K562 (cell line): ENCODE measurements around the gene ARHGEF1. TPM values are rescaled to one million over a fixed set of nuclear protein-coding genes. Genes with fewer than 3 reads are reported as not detected.

Source experiments
- NFATC3 ChIP-seq: fragments of 450-650 bp; IDR thresholded peaks from 2 replicates; pipeline ENCODE4 v1.6.1; 2017; ENCODE audit warnings: mild to moderate bottlenecking
- NONO ChIP-seq, 2 experiments: fragments of 200-400 bp in 1 of 2; fragments of 450-650 bp in 1 of 2; formaldehyde crosslinking in 1 of 2; IDR thresholded peaks; 2 replicates each; pipeline ENCODE4 v1.6.1; 2017; ENCODE audit warnings: low read depth in 2 of 2, mild to moderate bottlenecking in 2 of 2, moderate library complexity in 2 of 2, low read length in 1 of 2
- RAD21 ChIP-seq, 2 experiments: fragments of 250-450 bp in 1 of 2; fragments of 450-650 bp in 1 of 2; sonication (Bioruptor Pico) in 1 of 2; formaldehyde crosslinking in 1 of 2; IDR thresholded peaks in 1 of 2; conservative IDR thresholded peaks in 1 of 2; 2 replicates each; pipeline versions ENCODE4 v1.4.0 to v1.8.0; 2020 to 2022; ENCODE audit warnings: mild to moderate bottlenecking in 2 of 2, moderate library complexity in 1 of 2
- RREB1 ChIP-seq: fragments of 250-450 bp; sonication (Bioruptor Pico); IDR thresholded peaks from 2 replicates; pipeline ENCODE4 v1.4.0; 2020
- TFAP4 ChIP-seq: sonication (generic); formaldehyde crosslinking; IDR thresholded peaks from 2 replicates; pipeline ENCODE4 v1.8.0; 2022; ENCODE audit warnings: missing genetic modification reagents, mild to moderate bottlenecking, moderate library complexity, borderline replicate concordance
- THRAP3 ChIP-seq: fragments of 450-650 bp; IDR thresholded peaks from 2 replicates; pipeline ENCODE4 v1.6.1; 2016; ENCODE audit warnings: mild to moderate bottlenecking, inconsistent platforms, borderline replicate concordance
- ZFX ChIP-seq: sonication (generic); formaldehyde crosslinking; IDR thresholded peaks from 2 replicates; pipeline ENCODE4 v1.8.0; 2022; ENCODE audit warnings: mild to moderate bottlenecking, missing genetic modification reagents, moderate library complexity
- ZNF280A ChIP-seq: fragments of 450-650 bp; IDR thresholded peaks from 2 replicates; pipeline ENCODE4 v1.6.1; 2018; ENCODE audit warnings: mild to moderate bottlenecking, low read depth; ENCODE audit not compliant: partially characterized antibody
- ZNF384 ChIP-seq: IDR thresholded peaks from 2 replicates; pipeline ENCODE4 v1.6.1; 2012; ENCODE audit warnings: low read depth, low read length, improper control_type of control experiment
- ZNF655 ChIP-seq: fragments of 250-450 bp; sonication (Bioruptor Pico); IDR thresholded peaks from 2 replicates; pipeline ENCODE4 v1.5.0; 2021
- polyA plus RNA-seq, 8 experiments: library from polyadenylated mRNA; depleted of rRNA in 4 of 8; stranded (reverse) in 5 of 8; unstranded in 3 of 8; fragments of >200 nt; fragmentation: Nextera tagmentation in 2 of 8; fragmentation: Illumina TruSeq in 1 of 8; extraction: Ambion mirVana in 2 of 8; extraction: Trizol in 1 of 8; gene quantifications; 2 replicates each; pipeline versions ENCODE4 v1.2.1 to v1.2.3, GENCODE V29; 2011 to 2014; ENCODE audit warnings: inconsistent platforms in 1 of 8, missing spikeins in 1 of 8
- total RNA-seq, 7 experiments: library from RNA; depleted of rRNA in 6 of 7; stranded (reverse); fragments of >200 nt in 6 of 7; fragmentation: Illumina TruSeq in 2 of 7; extraction: Trizol in 2 of 7; gene quantifications; 2 replicates each; pipeline versions ENCODE4 v1.2.1 to v1.2.3, GENCODE V29; 2011 to 2021; ENCODE audit warnings: low replicate concordance in 1 of 7
- TF ChIP-seq, protein P1 (sequence below): IDR thresholded peaks from 2 replicates; pipeline ENCODE4 v1.6.1; 2011; ENCODE audit warnings: borderline replicate concordance, low read depth, mild to moderate bottlenecking, moderate library complexity, low read length; ENCODE audit not compliant: insufficient read depth, poor library complexity, severe bottlenecking

The ARHGEF1 gene
- total and polyA plus RNA-seq, 9 of the 15 experiments (the other 6 are each of a cell fraction or from before 2014, with no cell fraction given): 1.9 to 149 (median 29.8) TPM

DNA sequence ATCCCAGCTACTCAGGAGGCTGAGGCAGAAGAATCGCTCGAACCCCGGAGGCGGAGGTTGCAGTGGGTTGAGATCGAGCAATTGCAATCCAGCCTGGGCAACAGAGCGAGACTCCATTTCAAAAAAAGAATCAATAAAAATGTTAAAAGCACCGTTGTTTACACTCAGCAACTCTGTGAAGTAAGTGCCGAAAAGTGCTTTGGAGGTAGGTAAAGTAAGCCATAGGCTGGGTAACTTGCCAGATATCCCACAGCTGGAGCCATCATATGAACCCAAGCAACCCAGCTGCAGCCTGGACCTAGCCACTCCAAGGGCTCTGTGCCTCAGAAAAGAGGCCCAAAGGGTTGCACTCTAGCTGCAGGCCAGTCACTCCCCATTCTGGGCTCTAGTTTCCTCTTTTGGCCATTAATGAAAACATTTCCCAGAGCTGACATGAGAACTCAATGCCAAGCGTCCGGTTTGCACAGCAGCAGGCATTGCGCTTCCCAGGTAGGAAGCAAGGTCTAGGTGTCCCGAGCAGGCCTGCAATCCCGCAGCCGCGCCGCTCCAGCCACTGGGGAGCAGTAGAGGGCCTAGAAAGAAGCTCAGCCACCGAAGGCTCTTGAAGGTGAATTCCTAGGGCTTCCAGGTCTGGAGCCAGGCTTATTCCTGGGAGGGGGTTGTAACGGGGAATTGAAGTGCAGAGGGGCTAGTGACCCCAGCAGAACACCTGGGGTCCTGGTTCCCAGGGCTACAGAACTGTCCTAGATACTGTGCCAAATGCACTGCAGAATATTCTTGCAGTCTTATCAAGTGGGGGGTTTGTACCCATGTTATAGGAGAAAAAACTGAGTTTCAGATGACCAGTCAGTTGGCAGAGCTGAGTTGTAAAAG lies 10.0 kb upstream of the ARHGEF1 start (continued):
- TF ChIP-seq ZNF280A (no peak), NONO (IDR thresholded peaks at IDR 0.05; ENCODE audit: low read depth in 2 of 2, low read length in 1 of 2) (no peak; a peak in 1 of 4 replicates), ZFX (CRISPR knock-in tag) (0 out of 2 replicates have a peak, but pooled peaks have one; percentile 17), NFATC3 (no peak), TFAP4 (peak; percentile 57), RAD21 (CRISPR knock-in tag; conservative IDR thresholded peaks at IDR 0.05 in 1 of 2, IDR thresholded peaks at IDR 0.05 in 1 of 2) (peak; percentile 79 to 88), RREB1 (CRISPR knock-in tag) (no peak), ZNF384 (0 out of 2 replicates have a peak, but pooled peaks have one; percentile 8), THRAP3 (no peak), ZNF655 (CRISPR knock-in tag) (no peak)
- TF ChIP-seq, protein P1, sequence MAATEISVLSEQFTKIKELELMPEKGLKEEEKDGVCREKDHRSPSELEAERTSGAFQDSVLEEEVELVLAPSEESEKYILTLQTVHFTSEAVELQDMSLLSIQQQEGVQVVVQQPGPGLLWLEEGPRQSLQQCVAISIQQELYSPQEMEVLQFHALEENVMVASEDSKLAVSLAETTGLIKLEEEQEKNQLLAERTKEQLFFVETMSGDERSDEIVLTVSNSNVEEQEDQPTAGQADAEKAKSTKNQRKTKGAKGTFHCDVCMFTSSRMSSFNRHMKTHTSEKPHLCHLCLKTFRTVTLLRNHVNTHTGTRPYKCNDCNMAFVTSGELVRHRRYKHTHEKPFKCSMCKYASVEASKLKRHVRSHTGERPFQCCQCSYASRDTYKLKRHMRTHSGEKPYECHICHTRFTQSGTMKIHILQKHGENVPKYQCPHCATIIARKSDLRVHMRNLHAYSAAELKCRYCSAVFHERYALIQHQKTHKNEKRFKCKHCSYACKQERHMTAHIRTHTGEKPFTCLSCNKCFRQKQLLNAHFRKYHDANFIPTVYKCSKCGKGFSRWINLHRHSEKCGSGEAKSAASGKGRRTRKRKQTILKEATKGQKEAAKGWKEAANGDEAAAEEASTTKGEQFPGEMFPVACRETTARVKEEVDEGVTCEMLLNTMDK: peak; percentile 35
